Keratinocyte (primary cell): ENCODE measurements around the gene UVSSA. TPM values are rescaled to one million over a fixed set of nuclear protein-coding genes. Genes with fewer than 3 reads are reported as not detected.

Source experiments
- DNase-seq: peaks from one replicate; pipeline ENCODE4 v3.0.0-alpha.2; 2011; ENCODE audit warnings: low read depth, missing footprints, low spot score
- FAIRE-seq: peaks from 2 replicates; lab custom pipeline; 2011; peaks lifted over from hg19 to GRCh38; lab: Jason Lieb, UNC
- H2AFZ ChIP-seq: 2 replicates; pipeline ENCODE4 v1.6.0; 2012; ENCODE audit warnings: low read length, control low read depth, inconsistent platforms; ENCODE audit not compliant: control insufficient read depth
- H3K27ac ChIP-seq: 2 replicates; pipeline ENCODE4 v1.5.1; 2011; ENCODE audit warnings: low read length; ENCODE audit not compliant: control insufficient read depth, insufficient read depth
- H3K27me3 ChIP-seq: 3 replicates; pipeline ENCODE4 v1.6.0; 2011; ENCODE audit warnings: low read length; ENCODE audit not compliant: control insufficient read depth, insufficient read depth; ENCODE audit errors: extremely low read depth
- H3K36me3 ChIP-seq, 2 experiments: 2 replicates in 1 of 2; 3 replicates in 1 of 2; pipeline ENCODE4 v1.5.1; 2011; ENCODE audit warnings: low read length in 2 of 2, mild to moderate bottlenecking in 1 of 2; ENCODE audit not compliant: control insufficient read depth in 2 of 2, insufficient read depth in 2 of 2; ENCODE audit errors: extremely low read depth in 1 of 2
- H3K4me1 ChIP-seq: 3 replicates; pipeline ENCODE4 v1.5.1; 2011; ENCODE audit warnings: low read length; ENCODE audit not compliant: control insufficient read depth, insufficient read depth; ENCODE audit errors: extremely low read depth
- H3K4me2 ChIP-seq: 3 replicates; pipeline ENCODE4 v1.6.0; 2011; ENCODE audit warnings: low read depth, low read length; ENCODE audit not compliant: control insufficient read depth, insufficient read depth; ENCODE audit errors: extremely low read depth
- H3K4me3 ChIP-seq, 3 experiments: fragments of 200-600 bp in 1 of 3; sonication (generic) in 1 of 3; 2 replicates in 2 of 3; 3 replicates in 1 of 3; pipeline ENCODE4 v1.5.1; 2011 to 2016; ENCODE audit warnings: low read length in 3 of 3, mild to moderate bottlenecking in 3 of 3, control low read depth in 2 of 3, inconsistent platforms in 1 of 3, low read depth in 1 of 3, mixed read lengths in 1 of 3, mixed run types in 1 of 3, moderate library complexity in 1 of 3; ENCODE audit not compliant: control insufficient read depth in 2 of 3, insufficient read depth in 2 of 3; ENCODE audit errors: extremely low read depth in 1 of 3
- H3K79me2 ChIP-seq: 2 replicates; pipeline ENCODE4 v1.6.0; 2012; ENCODE audit warnings: low read length; ENCODE audit not compliant: control insufficient read depth, insufficient read depth
- H3K9ac ChIP-seq: 3 replicates; pipeline ENCODE4 v1.6.0; 2011; ENCODE audit warnings: low read length; ENCODE audit not compliant: control insufficient read depth, insufficient read depth; ENCODE audit errors: extremely low read depth
- H3K9me1 ChIP-seq: 3 replicates; pipeline ENCODE4 v1.6.0; 2011; ENCODE audit warnings: low read length; ENCODE audit not compliant: control insufficient read depth, insufficient read depth; ENCODE audit errors: extremely low read depth
- H3K9me3 ChIP-seq: 2 replicates; pipeline ENCODE4 v1.5.1; 2012; ENCODE audit warnings: low read depth, low read length; ENCODE audit not compliant: control insufficient read depth
- H4K20me1 ChIP-seq: 3 replicates; pipeline ENCODE4 v1.6.0; 2011; ENCODE audit warnings: low read length; ENCODE audit not compliant: control insufficient read depth, insufficient read depth; ENCODE audit errors: extremely low read depth
- EZH2 ChIP-seq: IDR thresholded peaks from one replicate; pipeline ENCODE4 v1.6.1; 2012; ENCODE audit warnings: inconsistent platforms, mild to moderate bottlenecking, low read length, moderate library complexity
- dilution Hi-C: fragments of 300-500 bp; cut with MboI; formaldehyde crosslinking; loops from one replicate; pipeline ENCODE4 v1.7.0; 2020; ENCODE audit warnings: low sequenced_read_pairs; ENCODE audit not compliant: extremely low pct_ligation_motif_present
- polyA plus RNA-seq, 5 experiments: library from polyadenylated mRNA; depleted of rRNA in 3 of 5; stranded (reverse) in 3 of 5; stranded (forward) in 1 of 5; unstranded in 1 of 5; fragments of >200 nt; gene quantifications; 1 replicate in 1 of 5; 2 replicates in 3 of 5; 3 replicates in 1 of 5; pipeline versions ENCODE4 v1.2.1 to v1.2.3, GENCODE V29; 2011 to 2012; ENCODE audit warnings: missing spikeins in 2 of 5, low read depth in 1 of 5, low replicate concordance in 1 of 5
- TF ChIP-seq, protein P1 (sequence below), 3 experiments: IDR thresholded peaks in 1 of 3; conservative IDR thresholded peaks in 1 of 3; optimal IDR thresholded peaks in 1 of 3; 2 replicates in 2 of 3; 3 replicates in 1 of 3; pipeline versions ENCODE3 to v1.5.1; 2011; ENCODE audit warnings: low read length in 3 of 3, mild to moderate bottlenecking in 3 of 3, moderate library complexity in 2 of 3, control low read depth in 1 of 3, inconsistent platforms in 1 of 3; ENCODE audit not compliant: insufficient read depth in 2 of 3; ENCODE audit errors: extremely low read depth in 1 of 3

UVSSA gene
- polyA plus RNA-seq, 1 donor (not counting 4 experiments of a cell fraction or from before 2014, with no cell fraction given): 4.7 TPM

DNA sequence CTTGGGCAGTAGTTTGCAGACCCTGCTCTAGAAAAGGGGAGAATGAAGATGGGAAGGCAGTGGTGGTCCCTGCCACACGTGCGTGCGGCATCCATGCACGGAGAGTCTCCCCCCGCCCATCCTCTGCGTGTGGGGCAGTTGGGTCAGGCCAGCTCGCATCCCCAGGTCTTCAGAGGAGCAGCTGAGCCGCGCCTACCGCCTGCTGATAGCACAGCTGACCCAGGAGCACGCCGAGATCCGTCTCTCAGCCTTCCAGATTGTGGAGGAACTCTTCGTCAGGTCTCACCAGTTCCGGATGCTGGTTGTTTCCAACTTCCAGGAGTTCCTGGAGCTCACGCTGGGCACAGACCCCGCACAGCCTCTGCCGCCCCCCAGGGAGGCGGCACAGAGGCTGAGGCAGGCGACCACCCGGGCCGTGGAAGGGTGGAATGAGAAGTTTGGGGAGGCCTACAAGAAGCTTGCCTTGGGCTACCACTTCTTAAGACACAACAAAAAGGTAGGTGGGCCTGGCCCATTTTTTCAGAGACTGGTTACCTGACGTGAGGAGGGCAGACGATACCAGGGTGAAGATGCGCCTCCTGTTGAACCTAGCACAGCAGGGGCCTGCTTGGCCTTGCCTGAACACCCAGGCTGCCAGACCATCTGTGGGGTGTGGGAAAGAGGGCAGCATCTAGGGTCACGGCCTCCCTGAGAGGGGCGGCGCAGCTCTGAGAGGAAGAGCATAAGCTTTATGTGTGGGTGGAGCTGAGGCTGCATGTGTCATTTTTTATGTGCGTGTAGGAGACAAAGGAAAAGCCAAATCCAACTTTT lies 2.6 kb downstream of the UVSSA start:
- Histone ChIP-seq H3K9me1 (no peaks in the 10 kb centered on the region), H3K79me2 (peaks cover 26% of the 10 kb centered on the region), H3K4me3 (no peak overlapping the region), H3K9me3 (no peaks in the 10 kb centered on the region), H4K20me1 (no peaks in the 10 kb centered on the region), H3K27ac (no peak overlapping the region), H3K27me3 (no peaks in the 10 kb centered on the region), H3K4me2 (no peak overlapping the region), H3K9ac (no peak overlapping the region), H3K36me3 (peaks cover 17 to 25% of the 10 kb centered on the region in 2 experiments), H2AFZ (no peak overlapping the region), H3K4me1 (peaks cover 12% of the 10 kb centered on the region)
- no peak for FAIRE-seq
- DNase-seq: no peak
- TF ChIP-seq EZH2: no peak
- TF ChIP-seq, protein P1, sequence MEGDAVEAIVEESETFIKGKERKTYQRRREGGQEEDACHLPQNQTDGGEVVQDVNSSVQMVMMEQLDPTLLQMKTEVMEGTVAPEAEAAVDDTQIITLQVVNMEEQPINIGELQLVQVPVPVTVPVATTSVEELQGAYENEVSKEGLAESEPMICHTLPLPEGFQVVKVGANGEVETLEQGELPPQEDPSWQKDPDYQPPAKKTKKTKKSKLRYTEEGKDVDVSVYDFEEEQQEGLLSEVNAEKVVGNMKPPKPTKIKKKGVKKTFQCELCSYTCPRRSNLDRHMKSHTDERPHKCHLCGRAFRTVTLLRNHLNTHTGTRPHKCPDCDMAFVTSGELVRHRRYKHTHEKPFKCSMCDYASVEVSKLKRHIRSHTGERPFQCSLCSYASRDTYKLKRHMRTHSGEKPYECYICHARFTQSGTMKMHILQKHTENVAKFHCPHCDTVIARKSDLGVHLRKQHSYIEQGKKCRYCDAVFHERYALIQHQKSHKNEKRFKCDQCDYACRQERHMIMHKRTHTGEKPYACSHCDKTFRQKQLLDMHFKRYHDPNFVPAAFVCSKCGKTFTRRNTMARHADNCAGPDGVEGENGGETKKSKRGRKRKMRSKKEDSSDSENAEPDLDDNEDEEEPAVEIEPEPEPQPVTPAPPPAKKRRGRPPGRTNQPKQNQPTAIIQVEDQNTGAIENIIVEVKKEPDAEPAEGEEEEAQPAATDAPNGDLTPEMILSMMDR (optimal IDR thresholded peaks at IDR 0.05 in 1 of 3, IDR thresholded peaks at IDR 0.05 in 1 of 3, conservative IDR thresholded peaks at IDR 0.05 in 1 of 3; ENCODE audit: extremely low read depth in 1 of 3, insufficient read depth in 2 of 3, low read length in 3 of 3): no peak
- dilution Hi-C loops: no loop called here

DNA sequence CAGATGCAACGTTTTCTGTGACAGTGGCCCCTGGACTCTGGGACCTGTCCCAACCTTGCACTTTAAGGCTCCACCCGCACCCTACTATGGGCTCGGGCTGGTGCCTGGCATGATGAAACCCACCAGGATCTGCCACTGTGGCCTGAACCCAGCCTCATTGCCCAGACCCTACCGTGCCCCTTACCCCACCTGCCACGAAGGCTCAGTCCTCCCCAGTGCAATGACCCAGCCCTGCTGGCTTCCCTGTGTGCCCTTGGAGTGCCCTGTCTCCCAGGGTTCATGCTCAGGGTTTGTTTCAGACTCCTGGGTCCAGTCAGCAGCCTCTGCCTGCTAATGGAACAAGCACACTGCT lies 3.1 kb downstream of the UVSSA start:
- H3K9me3 ChIP-seq: no peaks in the 10 kb centered on the region
- H3K27me3 ChIP-seq: no peaks in the 10 kb centered on the region
- TF ChIP-seq, protein P1 (optimal IDR thresholded peaks at IDR 0.05 in 1 of 3, IDR thresholded peaks at IDR 0.05 in 1 of 3, conservative IDR thresholded peaks at IDR 0.05 in 1 of 3; ENCODE audit: extremely low read depth in 1 of 3, insufficient read depth in 2 of 3, low read length in 3 of 3): no peak
- TF ChIP-seq EZH2: no peak
- DNase-seq: no peak
- no peaks in the 10 kb centered on the region for H4K20me1 ChIP-seq
- no peaks in the 10 kb centered on the region for H3K9me1 ChIP-seq
- H3K9ac ChIP-seq: no peak overlapping the region
- no peak overlapping the region for H3K4me2 ChIP-seq
- dilution Hi-C loops: no loop called here
- H3K4me1 ChIP-seq: peaks cover 12% of the 10 kb centered on the region
- peaks cover 26% of the 10 kb centered on the region for H3K79me2 ChIP-seq
- no peak for FAIRE-seq
- peaks cover 17 to 25% of the 10 kb centered on the region in 2 experiments for H3K36me3 ChIP-seq
- H2AFZ ChIP-seq: no peak overlapping the region
- H3K4me3 ChIP-seq: no peak overlapping the region
- no peak overlapping the region for H3K27ac ChIP-seq
